ENCODE measurements around the gene BCL7A. TPM values are rescaled to one million over a fixed set of nuclear protein-coding genes. Genes with fewer than 3 reads are reported as not detected.
A peak's percentile ranks its signal among the peaks of the same experiment; 100 is the strongest.

The BCL7A gene
- total and polyA plus RNA-seq, 9 of the 15 experiments (the other 6 are each of a cell fraction or from before 2014, with no cell fraction given), result 0.25 to 21.9 (median 14.9) TPM

DNA sequence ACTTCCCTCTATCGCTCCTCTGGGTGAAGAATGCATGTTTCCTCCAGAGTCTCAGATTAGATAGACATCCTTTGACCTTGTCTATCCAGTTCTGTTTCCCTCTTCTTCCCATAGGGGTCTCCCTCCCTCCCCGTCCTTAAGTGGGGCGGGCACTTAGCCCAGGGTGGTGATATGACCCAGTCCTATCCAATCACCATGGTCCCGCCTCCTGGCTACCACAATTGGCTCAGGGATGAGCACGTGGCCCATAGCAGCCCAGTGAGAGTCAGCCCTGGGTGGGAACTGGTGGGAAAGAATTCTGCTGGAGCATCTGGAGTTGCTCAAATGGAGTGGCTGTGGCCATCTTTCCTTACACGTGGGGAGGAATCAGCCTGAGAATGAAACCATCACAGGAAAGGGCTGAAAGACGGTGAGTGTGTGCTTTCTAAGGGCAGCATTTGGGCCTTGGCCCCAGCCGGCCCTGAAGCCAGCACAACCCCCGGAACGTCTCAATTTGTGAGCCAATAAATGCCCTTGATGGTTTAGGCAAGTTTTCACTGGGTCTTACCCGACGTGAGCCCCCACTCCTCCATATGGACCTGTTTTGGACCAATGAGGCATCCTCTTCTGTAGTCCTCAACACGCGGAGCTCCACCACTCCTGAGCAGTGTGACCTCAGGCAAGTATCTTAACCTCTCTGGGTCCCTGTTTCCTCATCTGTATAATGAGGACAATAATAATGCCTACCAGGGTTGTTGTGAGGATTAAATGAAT, 42.5 kb downstream of the BCL7A start (continued):
- TF ChIP-seq E2F6 (IDR thresholded peaks at IDR 0.05; ENCODE audit: borderline replicate concordance in 1 of 2, extremely low read depth in 1 of 2, insufficient read depth in 1 of 2, insufficient read length in 1 of 2, low read depth in 1 of 2, low read length in 1 of 2, poor library complexity in 1 of 2, severe bottlenecking in 1 of 2) (peak; percentile 100), TEAD4 (IDR thresholded peaks at IDR 0.05; ENCODE audit: low read length) (peak; percentile 50), TEAD4 (CRISPR knock-in tag; IDR thresholded peaks at IDR 0.05; ENCODE audit: borderline replicate concordance) (no peak), SRSF9 (IDR thresholded peaks at IDR 0.05; ENCODE audit: borderline replicate concordance, low read depth, low read length) (no peak), MAFK (IDR thresholded peaks at IDR 0.05; ENCODE audit: low read length) (no peak), DLX4 (CRISPR knock-in tag; IDR thresholded peaks at IDR 0.05) (no peak), YY1 (IDR thresholded peaks at IDR 0.05; ENCODE audit: borderline replicate concordance in 1 of 3, control insufficient read depth in 1 of 3, extremely low read depth in 1 of 3, insufficient read depth in 3 of 3, insufficient read length in 1 of 3, insufficient replicate concordance in 2 of 3, low read depth in 1 of 3, low read length in 2 of 3) (peak; percentile 76 to 95 (median 82)), CBFA2T2 (conservative IDR thresholded peaks at IDR 0.05) (peak; percentile 76), MYNN (IDR thresholded peaks at IDR 0.05) (no peak), MYNN (CRISPR knock-in tag; IDR thresholded peaks at IDR 0.05) (no peak), JUNB (CRISPR knock-in tag; conservative IDR thresholded peaks at IDR 0.05) (no peak), HDAC2 (IDR thresholded peaks at IDR 0.05) (no peak), NR4A1 (CRISPR knock-in tag; IDR thresholded peaks at IDR 0.05) (peak; percentile 95), NR4A1 (tag; IDR thresholded peaks at IDR 0.05) (peak; percentile 98), MTF1 (CRISPR knock-in tag; IDR thresholded peaks at IDR 0.05; ENCODE audit: borderline replicate concordance) (0 out of 2 replicates have a peak, but pooled peaks have one; percentile 15), SLC30A9 (CRISPR knock-in tag; IDR thresholded peaks at IDR 0.05) (no peak), ZNF589 (CRISPR knock-in tag; IDR thresholded peaks at IDR 0.05; ENCODE audit: low read depth) (peak; percentile 95), JUND (IDR thresholded peaks at IDR 0.05; ENCODE audit: borderline replicate concordance, low read depth, low read length) (peak; percentile 61), JUND (tag; IDR thresholded peaks at IDR 0.05; ENCODE audit: borderline replicate concordance, low read depth, low read length) (no peak; the same call in 2 of the 3 replicates), HDAC6 (IDR thresholded peaks at IDR 0.05; ENCODE audit: low read depth, low read length) (no peak), HNRNPK (IDR thresholded peaks at IDR 0.05; ENCODE audit: low read depth, low read length, poor library complexity, severe bottlenecking) (no peak), EWSR1 (IDR thresholded peaks at IDR 0.05; ENCODE audit: borderline replicate concordance, low read depth, partially characterized antibody) (no peak), XRCC5 (IDR thresholded peaks at IDR 0.05; ENCODE audit: low read depth, low read length) (0 out of 2 replicates have a peak, but pooled peaks have one; percentile 26), ZNF224 (CRISPR knock-in tag; IDR thresholded peaks at IDR 0.05) (no peak)
- TF ChIP-seq, protein P1, sequence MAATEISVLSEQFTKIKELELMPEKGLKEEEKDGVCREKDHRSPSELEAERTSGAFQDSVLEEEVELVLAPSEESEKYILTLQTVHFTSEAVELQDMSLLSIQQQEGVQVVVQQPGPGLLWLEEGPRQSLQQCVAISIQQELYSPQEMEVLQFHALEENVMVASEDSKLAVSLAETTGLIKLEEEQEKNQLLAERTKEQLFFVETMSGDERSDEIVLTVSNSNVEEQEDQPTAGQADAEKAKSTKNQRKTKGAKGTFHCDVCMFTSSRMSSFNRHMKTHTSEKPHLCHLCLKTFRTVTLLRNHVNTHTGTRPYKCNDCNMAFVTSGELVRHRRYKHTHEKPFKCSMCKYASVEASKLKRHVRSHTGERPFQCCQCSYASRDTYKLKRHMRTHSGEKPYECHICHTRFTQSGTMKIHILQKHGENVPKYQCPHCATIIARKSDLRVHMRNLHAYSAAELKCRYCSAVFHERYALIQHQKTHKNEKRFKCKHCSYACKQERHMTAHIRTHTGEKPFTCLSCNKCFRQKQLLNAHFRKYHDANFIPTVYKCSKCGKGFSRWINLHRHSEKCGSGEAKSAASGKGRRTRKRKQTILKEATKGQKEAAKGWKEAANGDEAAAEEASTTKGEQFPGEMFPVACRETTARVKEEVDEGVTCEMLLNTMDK (IDR thresholded peaks at IDR 0.05; ENCODE audit: borderline replicate concordance, insufficient read depth, low read depth, low read length, poor library complexity, severe bottlenecking), result peak; percentile 98
